Trophoblast cell (in vitro differentiated cells and primary cell): ENCODE results near the gene RNF182.
"Not testable (repeated sequence)": the region's sequence is repeated elsewhere in the genome, so short reads cannot be mapped to it uniquely, and the experiment has no call there.

Source experiments
- DNase-seq, 2 donors: peaks; one replicate each; pipeline ENCODE4 v3.0.0-alpha.2; 2016
- H2AFZ ChIP-seq: 2 replicates; pipeline ENCODE4 v1.6.1; 2013; ENCODE audit warnings: low read length, moderate library complexity, mild to moderate bottlenecking; ENCODE audit not compliant: insufficient read depth, poor library complexity
- H2AK5ac ChIP-seq: 2 replicates; pipeline ENCODE4 v1.6.1; 2013; ENCODE audit warnings: mild to moderate bottlenecking, low read length
- H2BK120ac ChIP-seq: 2 replicates; pipeline ENCODE4 v1.6.1; 2013; ENCODE audit warnings: low read length, mild to moderate bottlenecking, moderate library complexity; ENCODE audit not compliant: insufficient read depth, poor library complexity
- H2BK12ac ChIP-seq: 2 replicates; pipeline ENCODE4 v1.6.1; 2013; ENCODE audit warnings: mild to moderate bottlenecking, low read length, moderate library complexity
- H2BK5ac ChIP-seq: 2 replicates; pipeline ENCODE4 v1.6.1; 2013; ENCODE audit warnings: low read length, low read depth, moderate library complexity, mild to moderate bottlenecking; ENCODE audit not compliant: poor library complexity
- H3K14ac ChIP-seq: 2 replicates; pipeline ENCODE4 v1.6.1; 2013; ENCODE audit warnings: mild to moderate bottlenecking, low read length
- H3K18ac ChIP-seq: 2 replicates; pipeline ENCODE4 v1.6.1; 2013; ENCODE audit warnings: mild to moderate bottlenecking, low read length
- H3K23ac ChIP-seq: 2 replicates; pipeline ENCODE4 v1.6.1; 2013; ENCODE audit warnings: low read length
- H3K27ac ChIP-seq: 2 replicates; pipeline ENCODE4 v1.5.1; 2013; ENCODE audit warnings: low read depth, mild to moderate bottlenecking, inconsistent platforms, low read length, moderate library complexity
- H3K27me3 ChIP-seq: 2 replicates; pipeline ENCODE4 v1.6.1; 2013; ENCODE audit warnings: inconsistent platforms, mild to moderate bottlenecking, low read length, moderate library complexity; ENCODE audit not compliant: insufficient read depth
- H3K36me3 ChIP-seq, 2 experiments: 1 replicate in 1 of 2; 2 replicates in 1 of 2; pipeline ENCODE4 v1.6.1; 2013; ENCODE audit warnings: low read length in 2 of 2, mild to moderate bottlenecking in 2 of 2, moderate library complexity in 1 of 2; ENCODE audit not compliant: insufficient read depth in 2 of 2, control insufficient read depth in 1 of 2
- H3K4ac ChIP-seq: 2 replicates; pipeline ENCODE4 v1.6.1; 2013; ENCODE audit warnings: low read depth, mild to moderate bottlenecking, low read length, moderate library complexity
- H3K4me1 ChIP-seq, 2 experiments: 1 replicate in 1 of 2; 2 replicates in 1 of 2; pipeline ENCODE4 v1.6.1; 2013; ENCODE audit warnings: low read length in 2 of 2, mild to moderate bottlenecking in 2 of 2, moderate library complexity in 1 of 2; ENCODE audit not compliant: insufficient read depth in 2 of 2, control insufficient read depth in 1 of 2
- H3K4me2 ChIP-seq: 2 replicates; pipeline ENCODE4 v1.6.1; 2013; ENCODE audit warnings: inconsistent platforms, mild to moderate bottlenecking, low read length, moderate library complexity
- H3K4me3 ChIP-seq: 2 replicates; pipeline ENCODE4 v1.5.1; 2013; ENCODE audit warnings: mild to moderate bottlenecking, low read depth, low read length, inconsistent platforms
- H3K79me1 ChIP-seq: one replicate; pipeline ENCODE4 v1.6.1; 2013; ENCODE audit warnings: low read length
- H3K79me2 ChIP-seq: 2 replicates; pipeline ENCODE4 v1.6.1; 2013; ENCODE audit warnings: low read length, mild to moderate bottlenecking; ENCODE audit not compliant: control insufficient read depth, insufficient read depth, poor library complexity
- H3K9ac ChIP-seq: 2 replicates; pipeline ENCODE4 v1.6.1; 2013; ENCODE audit warnings: mild to moderate bottlenecking, low read length
- H3K9me3 ChIP-seq: 2 replicates; pipeline ENCODE4 v1.6.1; 2013; ENCODE audit warnings: low read depth, mild to moderate bottlenecking, control low read depth, inconsistent platforms, low read length; ENCODE audit not compliant: insufficient read depth
- H4K12ac ChIP-seq: 2 replicates; pipeline ENCODE4 v1.6.1; 2013; ENCODE audit warnings: low read depth, mild to moderate bottlenecking, low read length, moderate library complexity
- H4K8ac ChIP-seq: 2 replicates; pipeline ENCODE4 v1.6.1; 2013; ENCODE audit warnings: low read depth, mild to moderate bottlenecking, low read length, moderate library complexity
- H4K91ac ChIP-seq: one replicate; pipeline ENCODE4 v1.6.1; 2013; ENCODE audit warnings: low read depth, mild to moderate bottlenecking, low read length, moderate library complexity
- WGBS: extraction: QIAGEN DNeasy Blood & Tissue Kit; methylation state at CpG from one replicate; pipeline ENCODE4 v1.1.7; 2013; ENCODE audit warnings: missing lambda C conversion rate; ENCODE audit not compliant: insufficient read length, insufficient coverage; ENCODE audit errors: extremely low coverage; 5-methylcytosine and 5-hydroxymethylcytosine counted together

Gene RNF182

GRCh38 chr6:13973422-13973821 lies 48.7 kb downstream of the RNF182 start:
- not testable (repeated sequence) for H3K9ac ChIP-seq, H3K4ac ChIP-seq, H2BK120ac ChIP-seq, H3K18ac ChIP-seq, DNase-seq, H2BK5ac ChIP-seq, H4K91ac ChIP-seq, H3K9me3 ChIP-seq, H3K79me2 ChIP-seq, H3K4me3 ChIP-seq, H3K79me1 ChIP-seq, H4K12ac ChIP-seq, H3K14ac ChIP-seq, H2AFZ ChIP-seq, H3K23ac ChIP-seq, H2BK12ac ChIP-seq, H3K4me1 ChIP-seq, H3K27ac ChIP-seq, H3K4me2 ChIP-seq, H3K27me3 ChIP-seq, H4K8ac ChIP-seq, H2AK5ac ChIP-seq, H3K36me3 ChIP-seq
- WGBS, result no CpG with 5 or more reads among the region's 3 CpGs

DNA sequence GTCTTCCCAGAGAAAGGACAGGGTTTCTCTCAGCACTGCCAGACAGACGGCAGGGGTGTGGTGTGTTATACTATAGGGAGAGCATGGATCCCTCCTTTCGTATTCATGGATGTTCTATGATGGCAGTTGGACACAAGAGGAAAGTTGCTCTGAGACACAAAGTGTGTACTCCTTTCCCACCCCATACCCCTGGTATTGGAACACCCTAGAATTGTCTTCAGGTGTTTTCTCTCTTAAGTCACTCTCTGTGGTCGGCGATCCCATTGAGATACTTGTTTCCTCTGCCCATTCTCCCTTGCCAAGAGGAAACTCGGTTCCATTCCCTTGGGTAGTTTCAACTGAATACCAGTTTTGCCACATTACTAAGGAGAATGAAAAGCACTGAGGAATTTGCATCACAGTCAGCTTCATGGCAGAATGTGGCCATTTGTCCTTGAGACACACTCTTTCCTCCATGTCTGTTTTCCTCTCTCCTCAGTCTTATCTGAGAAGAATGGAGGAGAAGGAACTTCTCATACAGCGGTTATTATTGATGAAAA lies 53.4 kb downstream of the RNF182 start:
- peaks cover 2% of the 10 kb centered on the region for H3K9me3 ChIP-seq
- H2AFZ ChIP-seq, result no peak overlapping the region
- no peak overlapping the region for H3K4me2 ChIP-seq
- H2BK120ac ChIP-seq, result no peak overlapping the region
- H3K36me3 ChIP-seq, result peaks cover 0 to 2% of the 10 kb centered on the region in 2 experiments
- no peak overlapping the region for H3K14ac ChIP-seq
- no peak overlapping the region for H3K4me3 ChIP-seq
- H4K12ac ChIP-seq, result no peak overlapping the region
- DNase-seq, result peak in 1 of 2 donors; percentile 72
- no peak overlapping the region for H3K23ac ChIP-seq
- H2BK12ac ChIP-seq, result no peak overlapping the region
- H3K27me3 ChIP-seq, result no peaks in the 10 kb centered on the region
- no peak overlapping the region for H3K18ac ChIP-seq
- no peaks in the 10 kb centered on the region for H3K4me1 ChIP-seq
- no peaks in the 10 kb centered on the region for H3K79me2 ChIP-seq
- no peak overlapping the region for H3K9ac ChIP-seq
- H2AK5ac ChIP-seq, result no peak overlapping the region
- H3K27ac ChIP-seq, result no peak overlapping the region
- no peak overlapping the region for H4K8ac ChIP-seq
- no CpG with 5 or more reads among the region's 6 CpGs for WGBS
- H3K79me1 ChIP-seq, result no peaks in the 10 kb centered on the region
- H3K4ac ChIP-seq, result no peak overlapping the region
- no peak overlapping the region for H4K91ac ChIP-seq
- H2BK5ac ChIP-seq, result no peak overlapping the region

- Histone ChIP-seq H2BK120ac (no peak overlapping the region), H3K79me1 (no peaks in the 10 kb centered on the region), H3K14ac (no peak overlapping the region), H3K4me1 (no peaks in the 10 kb centered on the region), H2BK12ac (no peak overlapping the region), H3K4me2 (no peak overlapping the region), H3K27me3 (no peaks in the 10 kb centered on the region), H2AK5ac (no peak overlapping the region), H2BK5ac (no peak overlapping the region), H2AFZ (no peak overlapping the region), H3K18ac (no peak overlapping the region), H4K8ac (no peak overlapping the region), H4K91ac (no peak overlapping the region), H3K9me3 (peaks cover 2% of the 10 kb centered on the region), H3K27ac (no peak overlapping the region), H3K4me3 (no peak overlapping the region), H3K4ac (no peak overlapping the region), H3K23ac (no peak overlapping the region), H3K79me2 (no peaks in the 10 kb centered on the region), H3K9ac (no peak overlapping the region), H3K36me3 (peaks cover 0 to 2% of the 10 kb centered on the region in 2 experiments), H4K12ac (no peak overlapping the region)
- no CpG with 5 or more reads among the region's 2 CpGs for WGBS
- DNase-seq, result no peak
These were observed 54.0 kb downstream of the RNF182 start for GRCh38 chr6:13978787-13979186.

DNA sequence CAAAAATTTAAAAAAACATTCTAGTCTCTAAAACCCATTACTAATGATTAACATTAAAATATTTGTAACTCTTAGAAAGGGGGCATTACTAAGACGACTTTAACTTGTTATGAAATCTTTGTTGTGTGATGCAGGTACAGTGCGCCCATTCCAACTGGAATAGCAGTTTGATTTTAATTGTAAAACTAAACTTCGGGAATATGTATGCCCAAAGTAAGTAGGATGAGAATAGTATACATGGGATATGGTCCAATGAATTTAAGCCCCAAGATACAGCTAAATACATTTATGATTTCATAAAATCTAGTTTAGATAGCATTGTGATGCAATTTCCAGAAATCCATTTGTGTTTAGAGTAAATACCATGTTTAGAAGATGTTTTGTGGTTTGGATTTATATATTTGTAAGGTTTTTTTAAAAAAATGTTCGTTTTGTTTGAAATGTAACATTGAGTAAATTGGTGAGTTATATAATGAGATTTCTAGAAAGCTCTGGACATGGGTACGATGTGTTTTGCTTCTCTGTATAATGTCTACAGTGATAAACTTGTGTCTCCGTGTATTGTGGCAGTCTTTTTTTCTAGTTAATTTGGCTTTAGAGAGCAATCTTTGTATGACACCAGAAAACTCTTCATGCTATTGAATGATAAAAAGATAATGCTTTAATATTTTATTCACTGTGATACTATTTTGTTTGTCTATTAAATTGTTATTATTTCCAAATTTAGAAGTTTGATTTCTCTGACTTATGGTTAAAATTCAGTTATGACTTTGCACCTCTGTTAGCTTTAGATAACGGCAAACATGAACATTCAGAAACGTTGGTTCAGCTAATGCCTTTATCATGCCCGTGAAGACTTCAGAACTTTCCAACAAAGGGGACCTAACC lies 54.8 kb downstream of the RNF182 start:
- no peaks in the 10 kb centered on the region for H3K4me1 ChIP-seq
- WGBS, result 100% methylated on average over 1 of the region's 9 CpGs
- H4K91ac ChIP-seq, result no peak overlapping the region
- H3K79me1 ChIP-seq, result no peaks in the 10 kb centered on the region
- no peak overlapping the region for H4K8ac ChIP-seq
- H3K27me3 ChIP-seq, result no peaks in the 10 kb centered on the region
- no peak overlapping the region for H2BK120ac ChIP-seq
- no peak overlapping the region for H2BK12ac ChIP-seq
- H3K9ac ChIP-seq, result no peak overlapping the region
- no peak overlapping the region for H2AFZ ChIP-seq
- no peak overlapping the region for H3K14ac ChIP-seq
- peaks cover 2% of the 10 kb centered on the region for H3K9me3 ChIP-seq
- H3K79me2 ChIP-seq, result no peaks in the 10 kb centered on the region
- H3K27ac ChIP-seq, result no peak overlapping the region
- H3K36me3 ChIP-seq, result peaks cover 0 to 2% of the 10 kb centered on the region in 2 experiments
- H3K4me3 ChIP-seq, result no peak overlapping the region
- H3K23ac ChIP-seq, result no peak overlapping the region
- no peak overlapping the region for H3K4me2 ChIP-seq
- DNase-seq, result no peak
- no peak overlapping the region for H3K4ac ChIP-seq
- no peak overlapping the region for H3K18ac ChIP-seq
- H2BK5ac ChIP-seq, result no peak overlapping the region
- H2AK5ac ChIP-seq, result no peak overlapping the region
- no peak overlapping the region for H4K12ac ChIP-seq
